WTC11 (cell line): Measurements from ENCODE around the gene TAAR8. TPM values are rescaled to one million over a fixed set of nuclear protein-coding genes. Genes with fewer than 3 reads are reported as not detected.

Source experiments
- ATAC-seq: fragments of 200-7000 bp; cut with Tn5 transposase; 2 replicates; pipeline ENCODE4 v1.10.0; 2021; ENCODE audit warnings: mild to moderate bottlenecking, moderate library complexity
- CTCF ChIA-PET: fragments of 300-600 bp; sonication (Branson Sonifier 250); formaldehyde crosslinking; loops from one replicate; lab custom pipeline; 2021; ENCODE audit warnings: antibody characterized with exemption; lab: Charles Lee
- POLR2A ChIA-PET: fragments of 350-600 bp; sonication (Branson Sonifier 250); formaldehyde crosslinking; loops from one replicate; lab custom pipeline; 2021; ENCODE audit warnings: antibody characterized with exemption; lab: Charles Lee
- DNase-seq: peaks from one replicate; pipeline ENCODE4 v3.0.0; 2021; ENCODE audit warnings: low spot score
- H3K27ac Mint-ChIP-seq: 2 replicates; pipeline ENCODE4 v1.8.0; 2021; ENCODE audit warnings: mixed read lengths
- H3K27me3 Mint-ChIP-seq: 2 replicates; pipeline ENCODE4 v1.8.0; 2021; ENCODE audit warnings: low read depth, mild to moderate bottlenecking, moderate library complexity, mixed read lengths
- H3K36me3 Mint-ChIP-seq: 2 replicates; pipeline ENCODE4 v1.8.0; 2021; ENCODE audit warnings: mixed read lengths
- H3K4me1 Mint-ChIP-seq: 2 replicates; pipeline ENCODE4 v1.8.0; 2022; ENCODE audit warnings: mixed read lengths
- H3K4me3 Mint-ChIP-seq: 2 replicates; pipeline ENCODE4 v1.8.0; 2021; ENCODE audit warnings: mild to moderate bottlenecking, moderate library complexity, mixed read lengths
- H3K9me3 Mint-ChIP-seq: 2 replicates; pipeline ENCODE4 v1.8.0; 2021; ENCODE audit warnings: mixed read lengths
- CREM ChIP-seq: sonication (generic); formaldehyde crosslinking; IDR thresholded peaks from 2 replicates; pipeline ENCODE4 v1.8.1; 2022; ENCODE audit warnings: mild to moderate bottlenecking, missing genetic modification reagents, moderate library complexity
- E2F1 ChIP-seq: sonication (generic); formaldehyde crosslinking; IDR thresholded peaks from 2 replicates; pipeline ENCODE4 v1.8.0; 2022; ENCODE audit warnings: mild to moderate bottlenecking, missing genetic modification reagents
- ESRRA ChIP-seq: sonication (generic); formaldehyde crosslinking; IDR thresholded peaks from 2 replicates; pipeline ENCODE4 v1.8.1; 2022; ENCODE audit warnings: mild to moderate bottlenecking, missing genetic modification reagents, borderline replicate concordance
- FOXJ3 ChIP-seq: sonication (generic); formaldehyde crosslinking; IDR thresholded peaks from 2 replicates; pipeline ENCODE4 v1.9.0; 2021; ENCODE audit warnings: missing genetic modification reagents, mild to moderate bottlenecking, borderline replicate concordance
- FOXP4 ChIP-seq: sonication (generic); formaldehyde crosslinking; IDR thresholded peaks from 2 replicates; pipeline ENCODE4 v1.8.0; 2022; ENCODE audit warnings: mild to moderate bottlenecking, missing genetic modification reagents
- GABPB1 ChIP-seq: sonication (generic); formaldehyde crosslinking; IDR thresholded peaks from 2 replicates; pipeline ENCODE4 v1.8.1; 2023; ENCODE audit warnings: mild to moderate bottlenecking, missing genetic modification reagents
- HMGXB4 ChIP-seq: sonication (generic); formaldehyde crosslinking; IDR thresholded peaks from 2 replicates; pipeline ENCODE4 v1.8.1; 2023; ENCODE audit warnings: mild to moderate bottlenecking, moderate library complexity, missing genetic modification reagents
- MXD4 ChIP-seq: fragments of 250-450 bp; sonication (Bioruptor Pico); IDR thresholded peaks from 2 replicates; pipeline ENCODE4 v1.8.0; 2021; ENCODE audit warnings: mild to moderate bottlenecking, moderate library complexity, borderline replicate concordance
- NFYB ChIP-seq: sonication (generic); formaldehyde crosslinking; conservative IDR thresholded peaks from 2 replicates; pipeline ENCODE4 v1.8.0; 2022; ENCODE audit warnings: low read depth, missing genetic modification reagents
- NR2C2 ChIP-seq: sonication (generic); formaldehyde crosslinking; IDR thresholded peaks from 2 replicates; pipeline ENCODE4 v1.8.0; 2022; ENCODE audit warnings: mild to moderate bottlenecking, missing genetic modification reagents
- NR3C1 ChIP-seq: sonication (generic); formaldehyde crosslinking; conservative IDR thresholded peaks from 2 replicates; pipeline ENCODE4 v1.8.1; 2023; ENCODE audit warnings: low read depth, mild to moderate bottlenecking, missing genetic modification reagents
- OVOL2 ChIP-seq: fragments of 250-450 bp; sonication (Bioruptor Pico); IDR thresholded peaks from 2 replicates; pipeline ENCODE4 v1.9.0; 2021; ENCODE audit warnings: mild to moderate bottlenecking, borderline replicate concordance
- STAT6 ChIP-seq: sonication (generic); formaldehyde crosslinking; conservative IDR thresholded peaks from 2 replicates; pipeline ENCODE4 v1.8.1; 2023; ENCODE audit warnings: mild to moderate bottlenecking, low read depth, missing genetic modification reagents, moderate library complexity
- TEAD1 ChIP-seq: sonication (generic); formaldehyde crosslinking; IDR thresholded peaks from 2 replicates; pipeline ENCODE4 v1.8.0; 2022; ENCODE audit warnings: mild to moderate bottlenecking, missing genetic modification reagents
- ZMAT4 ChIP-seq: fragments of 250-450 bp; sonication (Bioruptor Pico); IDR thresholded peaks from 2 replicates; pipeline ENCODE4 v1.9.0; 2021; ENCODE audit warnings: mild to moderate bottlenecking
- ZNF121 ChIP-seq: sonication (generic); formaldehyde crosslinking; IDR thresholded peaks from 2 replicates; pipeline ENCODE4 v1.8.0; 2023; ENCODE audit warnings: missing genetic modification reagents
- ZNF281 ChIP-seq: sonication (generic); formaldehyde crosslinking; IDR thresholded peaks from 2 replicates; pipeline ENCODE4 v1.8.0; 2023; ENCODE audit warnings: mild to moderate bottlenecking, missing genetic modification reagents
- ZNF416 ChIP-seq: fragments of 250-450 bp; sonication (Bioruptor Pico); IDR thresholded peaks from 2 replicates; pipeline ENCODE4 v1.9.0; 2021; ENCODE audit warnings: mild to moderate bottlenecking, inconsistent platforms
- ZNF512 ChIP-seq: sonication (generic); formaldehyde crosslinking; IDR thresholded peaks from 2 replicates; pipeline ENCODE4 v1.8.1; 2022; ENCODE audit warnings: missing genetic modification reagents, borderline replicate concordance
- total RNA-seq: library from RNA; stranded (reverse); gene quantifications from 3 replicates; pipeline ENCODE4 v1.2.3, GENCODE V29; 2021

Gene TAAR8
- total RNA-seq, 1 experiment from 2014 or later, result not detected

GRCh38 chr6:132512638-132513632 is 39.5 kb upstream of the TAAR8 start, which contains the start of gene STX7 (continued):
- peak; percentile 69; the same call in 1 of the 2 replicates for TF ChIP-seq ESRRA (CRISPR knock-in tag)
- 0 out of 2 replicates have a peak, but pooled peaks have one; percentile 54 for TF ChIP-seq NR3C1 (CRISPR knock-in tag)
- TF ChIP-seq MXD4 (CRISPR knock-in tag), result no peak
- no peak for TF ChIP-seq ZNF121 (CRISPR knock-in tag)
- TF ChIP-seq FOXP4 (CRISPR knock-in tag), result no peak
- 0 out of 2 replicates have a peak, but pooled peaks have one; percentile 20 for TF ChIP-seq CREM (CRISPR knock-in tag)
- 0 out of 2 replicates have a peak, but pooled peaks have one; percentile 14 for TF ChIP-seq TEAD1 (CRISPR knock-in tag)
- no peak for TF ChIP-seq OVOL2
- no peak for TF ChIP-seq E2F1 (CRISPR knock-in tag)
- TF ChIP-seq NFYB (CRISPR knock-in tag), result peak; percentile 70
- TF ChIP-seq ZMAT4, result no peak
- TF ChIP-seq STAT6, result no peak
- TF ChIP-seq HMGXB4 (CRISPR knock-in tag), result peak; percentile 70; the same call in 1 of the 2 replicates
- TF ChIP-seq ZNF416 (CRISPR knock-in tag), result no peak

GRCh38 chr6:132513831-132514545 is 38.5 kb upstream of the TAAR8 start:
- peak overlapping the region; percentile 92 for H3K4me3 Mint-ChIP-seq
- ATAC-seq (no peak), DNase-seq (no peak)
- peaks cover 18% of the 10 kb centered on the region for H3K27me3 Mint-ChIP-seq
- POLR2A ChIA-PET, result no interaction called here
- no peaks in the 10 kb centered on the region for H3K36me3 Mint-ChIP-seq
- no peaks in the 10 kb centered on the region for H3K9me3 Mint-ChIP-seq
- TF ChIP-seq GABPB1 (CRISPR knock-in tag) (0 out of 2 replicates have a peak, but pooled peaks have one; percentile 1), ZNF512 (CRISPR knock-in tag) (no peak), NR2C2 (no peak), FOXJ3 (CRISPR knock-in tag) (no peak), OVOL2 (no peak), ZNF281 (no peak)
- peaks cover 22% of the 10 kb centered on the region for H3K4me1 Mint-ChIP-seq
- CTCF ChIA-PET, result interaction anchor here (0.8 to 2.1 kb wide), 6 partner anchors 13 to 284 kb away, joined by 3 to 12 read pairs (median 7); partner anchors contain the start of gene SLC18B1
- no peak overlapping the region for H3K27ac Mint-ChIP-seq
